Breast epithelium (tissue), 4 donors: Measurements from ENCODE around the gene UBL3. TPM values are rescaled to one million over a fixed set of nuclear protein-coding genes. Genes with fewer than 3 reads are reported as not detected.

Experiments
- DNase-seq, 2 donors: peaks; one replicate each; pipeline ENCODE4 v3.0.0-alpha.2; 2019; ENCODE audit warnings: low spot score in 2 of 2
- H3K27ac ChIP-seq, 2 donors: fragments of 200-600 bp; sonication (generic) in 1 of 2; one replicate each; pipeline ENCODE4 v1.5.1; 2016 to 2019; ENCODE audit warnings: mild to moderate bottlenecking in 1 of 2
- H3K27me3 ChIP-seq, 2 donors: fragments of 200-600 bp; sonication (generic) in 1 of 2; one replicate each; pipeline versions ENCODE4 v1.5.1 to v1.6.0; 2017 to 2019; ENCODE audit warnings: control low read depth in 1 of 2, mild to moderate bottlenecking in 1 of 2
- H3K36me3 ChIP-seq: fragments of 200-600 bp; one replicate; pipeline ENCODE4 v1.5.1; 2019
- H3K4me1 ChIP-seq, 2 donors: fragments of 200-600 bp; sonication (generic); one replicate each; pipeline ENCODE4 v1.5.1; 2016 to 2019; ENCODE audit warnings: control low read depth in 1 of 2
- H3K4me3 ChIP-seq, 3 donors: fragments of 200-600 bp; sonication (generic); 1 replicate in 2 of 3; 2 replicates in 1 of 3; pipeline ENCODE4 v1.5.1; 2016 to 2019; ENCODE audit warnings: mild to moderate bottlenecking in 3 of 3, moderate library complexity in 2 of 3
- H3K9me3 ChIP-seq, 2 donors: fragments of 200-600 bp; sonication (generic) in 1 of 2; one replicate each; pipeline ENCODE4 v1.5.1; 2016 to 2019; ENCODE audit warnings: control low read depth in 1 of 2
- CTCF ChIP-seq, 3 donors: fragments of 450-650 bp; IDR thresholded peaks; one replicate each; pipeline ENCODE4 v1.5.1; 2016 to 2017; ENCODE audit warnings: antibody characterized with exemption in 3 of 3, mild to moderate bottlenecking in 3 of 3, moderate library complexity in 3 of 3
- POLR2A ChIP-seq: fragments of 450-650 bp; IDR thresholded peaks from one replicate; pipeline ENCODE4 v1.6.1; 2016; ENCODE audit warnings: antibody characterized with exemption, mild to moderate bottlenecking, moderate library complexity
- POLR2AphosphoS5 ChIP-seq, 3 donors: sonication (generic); formaldehyde crosslinking; IDR thresholded peaks; one replicate each; pipeline ENCODE4 v1.6.1; 2017; ENCODE audit warnings: antibody characterized with exemption in 3 of 3
- intact Hi-C: fragments of 100-400 bp; cut with DNase I; formaldehyde crosslinking; loops from one replicate; pipeline ENCODE4 v1.15.1; 2023; ENCODE audit warnings: low total_unique reads
- total RNA-seq, 3 donors: library from RNA; depleted of rRNA; stranded (reverse); fragments of >200 nt; gene quantifications; one replicate each; pipeline ENCODE4 v1.1.0, GENCODE V29; 2016

The UBL3 gene
- total RNA-seq, 3 donors from 2014 or later: 32.4 to 60.7 (median 36.6) TPM

DNA sequence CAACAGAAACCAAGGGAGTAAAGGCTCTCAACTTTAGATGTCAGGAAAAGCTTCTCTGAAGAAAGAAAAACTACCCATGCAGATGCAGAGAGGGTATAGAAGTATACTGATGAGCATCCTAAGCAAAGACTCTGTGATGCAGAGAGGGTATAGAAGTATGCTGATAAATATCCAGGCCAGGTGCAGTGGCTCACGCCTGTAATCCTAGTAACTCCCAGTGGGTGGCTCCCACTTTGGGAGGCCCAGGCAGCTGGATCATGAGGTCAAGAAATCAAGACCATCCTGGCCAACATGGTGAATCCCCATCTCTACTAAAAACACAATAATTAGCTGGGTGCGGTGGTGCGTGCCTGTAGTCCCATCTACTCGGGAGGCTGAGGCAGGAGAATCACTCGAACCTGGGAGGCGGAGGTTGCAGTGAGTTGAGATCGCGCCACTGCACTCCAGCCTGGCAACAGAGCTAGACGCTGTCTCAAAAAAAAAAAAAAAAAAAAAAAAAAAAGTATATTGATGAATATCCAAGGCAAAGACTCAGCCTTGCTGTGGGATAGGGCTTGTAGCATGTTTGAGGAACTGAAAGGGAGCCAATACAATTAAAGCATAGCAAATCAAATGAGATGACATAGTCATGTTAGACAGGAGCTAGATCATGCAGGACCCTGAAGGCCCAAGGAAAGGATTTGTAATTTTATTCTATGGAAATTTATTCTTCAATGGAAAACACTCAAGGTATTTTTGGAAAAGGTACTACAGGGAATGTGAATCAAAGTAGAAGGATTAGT, 14.9 kb downstream of the UBL3 start:
- H3K27me3 ChIP-seq: no peaks in the 10 kb centered on the region
- DNase-seq: no peak
- H3K36me3 ChIP-seq: no peaks in the 10 kb centered on the region
- no peak overlapping the region for H3K4me3 ChIP-seq
- no peaks in the 10 kb centered on the region for H3K4me1 ChIP-seq
- H3K27ac ChIP-seq: no peak overlapping the region
- intact Hi-C loops: no loop called here
- no peak for TF ChIP-seq POLR2A
- TF ChIP-seq POLR2AphosphoS5 (IDR thresholded peaks at IDR 0.05): no peak
- TF ChIP-seq CTCF (IDR thresholded peaks at IDR 0.05): no peak
- no peaks in the 10 kb centered on the region for H3K9me3 ChIP-seq

GRCh38 chr13:29832761-29833298, 17.6 kb downstream of the UBL3 start:
- DNase-seq: no peak
- Histone ChIP-seq H3K27ac (no peak overlapping the region), H3K27me3 (no peaks in the 10 kb centered on the region), H3K36me3 (no peaks in the 10 kb centered on the region), H3K4me1 (no peaks in the 10 kb centered on the region), H3K4me3 (no peak overlapping the region), H3K9me3 (no peaks in the 10 kb centered on the region)
- TF ChIP-seq POLR2AphosphoS5 (IDR thresholded peaks at IDR 0.05) (no peak), CTCF (IDR thresholded peaks at IDR 0.05) (no peak), POLR2A (no peak)
- intact Hi-C loops: no loop called here

- Histone ChIP-seq H3K27ac (no peak overlapping the region), H3K4me1 (no peaks in the 10 kb centered on the region), H3K4me3 (no peak overlapping the region), H3K9me3 (no peaks in the 10 kb centered on the region), H3K36me3 (no peaks in the 10 kb centered on the region), H3K27me3 (no peaks in the 10 kb centered on the region)
- TF ChIP-seq CTCF (IDR thresholded peaks at IDR 0.05): no peak
- intact Hi-C loops: no loop called here
- DNase-seq: no peak
These were observed 20.4 kb downstream of the UBL3 start for GRCh38 chr13:29830000-29830399.

DNA sequence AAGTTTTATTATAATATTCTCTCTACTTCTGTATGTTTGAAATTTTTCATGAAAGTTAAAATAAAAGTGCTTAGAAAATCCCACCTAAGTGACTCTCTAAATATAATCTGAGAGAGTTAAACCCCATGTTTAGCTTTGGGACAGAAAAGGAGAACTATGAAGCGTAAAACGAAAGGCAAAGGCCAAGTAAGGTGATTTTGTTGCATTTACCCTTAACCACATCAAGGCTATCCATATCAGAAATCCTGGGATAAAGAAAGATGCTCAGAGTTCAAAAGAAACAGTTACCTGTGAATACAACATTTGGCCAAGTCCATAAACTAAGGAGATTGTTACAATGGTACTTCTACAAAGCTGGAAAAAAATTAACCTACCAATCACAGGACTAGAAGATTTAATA, 31.3 kb downstream of the UBL3 start:
- H3K4me1 ChIP-seq: no peaks in the 10 kb centered on the region
- intact Hi-C loops: no loop called here
- no peaks in the 10 kb centered on the region for H3K27me3 ChIP-seq
- DNase-seq: no peak
- no peak overlapping the region for H3K4me3 ChIP-seq
- H3K36me3 ChIP-seq: no peaks in the 10 kb centered on the region
- TF ChIP-seq POLR2AphosphoS5 (IDR thresholded peaks at IDR 0.05) (no peak), POLR2A (no peak), CTCF (IDR thresholded peaks at IDR 0.05) (no peak)
- no peak overlapping the region for H3K27ac ChIP-seq
- H3K9me3 ChIP-seq: no peaks in the 10 kb centered on the region

- H3K27ac ChIP-seq: no peak overlapping the region
- no peaks in the 10 kb centered on the region for H3K4me1 ChIP-seq
- TF ChIP-seq POLR2A: no peak
- intact Hi-C loops: no loop called here
- H3K4me3 ChIP-seq: no peak overlapping the region
- H3K36me3 ChIP-seq: no peaks in the 10 kb centered on the region
- H3K27me3 ChIP-seq: no peaks in the 10 kb centered on the region
- no peaks in the 10 kb centered on the region for H3K9me3 ChIP-seq
- no peak for DNase-seq
These were observed 32.6 kb downstream of the UBL3 start for GRCh38 chr13:29817604-29818378.
